Glutamatergic neuron (in vitro differentiated cells): ENCODE data around the gene CPXM2. TPM values are rescaled to one million over a fixed set of nuclear protein-coding genes. Genes with fewer than 3 reads are reported as not detected.

Experiments
- DNase-seq: peaks from one replicate; pipeline ENCODE4 v3.0.0; 2022
- H3K27ac Mint-ChIP-seq: one replicate; pipeline ENCODE4 v1.8.0; 2020; ENCODE audit warnings: mild to moderate bottlenecking, mixed read lengths, inconsistent platforms; ENCODE audit not compliant: unreplicated experiment
- H3K27me3 Mint-ChIP-seq: one replicate; pipeline ENCODE4 v1.8.0; 2020; ENCODE audit warnings: mild to moderate bottlenecking, moderate library complexity, mixed read lengths, inconsistent platforms; ENCODE audit not compliant: unreplicated experiment
- H3K36me3 Mint-ChIP-seq: one replicate; pipeline ENCODE4 v1.8.0; 2020; ENCODE audit warnings: mild to moderate bottlenecking, mixed read lengths, inconsistent platforms; ENCODE audit not compliant: unreplicated experiment
- H3K4me1 Mint-ChIP-seq: one replicate; pipeline ENCODE4 v1.8.0; 2020; ENCODE audit warnings: mild to moderate bottlenecking, low read depth, mixed read lengths, inconsistent platforms; ENCODE audit not compliant: unreplicated experiment
- H3K4me3 Mint-ChIP-seq: one replicate; pipeline ENCODE4 v1.8.0; 2020; ENCODE audit warnings: mild to moderate bottlenecking, mixed read lengths, inconsistent platforms; ENCODE audit not compliant: unreplicated experiment
- H3K9me3 Mint-ChIP-seq: one replicate; pipeline ENCODE4 v1.8.0; 2020; ENCODE audit warnings: mild to moderate bottlenecking, moderate library complexity, mixed read lengths, inconsistent platforms; ENCODE audit not compliant: unreplicated experiment
- total RNA-seq: library from RNA; stranded (reverse); fragmentation: NEBNext Ultra II Directional; extraction: Animal tissue kit (Norgen Biotek cat#: 25700); gene quantifications from one replicate; pipeline ENCODE4 v1.2.1, GENCODE V29; 2021; ENCODE audit not compliant: unreplicated experiment
- TF ChIP-seq, protein P1 (sequence below): fragments of 200-600 bp; sonication (generic); IDR thresholded peaks from one replicate; pipeline ENCODE4 v1.5.0; 2021; ENCODE audit not compliant: partially characterized antibody, unreplicated experiment

CPXM2 gene
- total RNA-seq, 1 donor from 2014 or later, result not detected

- Mint-ChIP-seq H3K36me3 (no peaks in the 10 kb centered on the region), H3K27me3 (peaks cover 2% of the 10 kb centered on the region), H3K4me3 (no peak overlapping the region), H3K9me3 (peaks cover 2% of the 10 kb centered on the region), H3K27ac (no peak overlapping the region), H3K4me1 (peaks cover 5% of the 10 kb centered on the region)
- DNase-seq, result no peak
- TF ChIP-seq, protein P1, sequence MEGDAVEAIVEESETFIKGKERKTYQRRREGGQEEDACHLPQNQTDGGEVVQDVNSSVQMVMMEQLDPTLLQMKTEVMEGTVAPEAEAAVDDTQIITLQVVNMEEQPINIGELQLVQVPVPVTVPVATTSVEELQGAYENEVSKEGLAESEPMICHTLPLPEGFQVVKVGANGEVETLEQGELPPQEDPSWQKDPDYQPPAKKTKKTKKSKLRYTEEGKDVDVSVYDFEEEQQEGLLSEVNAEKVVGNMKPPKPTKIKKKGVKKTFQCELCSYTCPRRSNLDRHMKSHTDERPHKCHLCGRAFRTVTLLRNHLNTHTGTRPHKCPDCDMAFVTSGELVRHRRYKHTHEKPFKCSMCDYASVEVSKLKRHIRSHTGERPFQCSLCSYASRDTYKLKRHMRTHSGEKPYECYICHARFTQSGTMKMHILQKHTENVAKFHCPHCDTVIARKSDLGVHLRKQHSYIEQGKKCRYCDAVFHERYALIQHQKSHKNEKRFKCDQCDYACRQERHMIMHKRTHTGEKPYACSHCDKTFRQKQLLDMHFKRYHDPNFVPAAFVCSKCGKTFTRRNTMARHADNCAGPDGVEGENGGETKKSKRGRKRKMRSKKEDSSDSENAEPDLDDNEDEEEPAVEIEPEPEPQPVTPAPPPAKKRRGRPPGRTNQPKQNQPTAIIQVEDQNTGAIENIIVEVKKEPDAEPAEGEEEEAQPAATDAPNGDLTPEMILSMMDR, result no peak
Observed at GRCh38 chr10:123836418-123837145, 55.0 kb downstream of the CPXM2 start.

DNA sequence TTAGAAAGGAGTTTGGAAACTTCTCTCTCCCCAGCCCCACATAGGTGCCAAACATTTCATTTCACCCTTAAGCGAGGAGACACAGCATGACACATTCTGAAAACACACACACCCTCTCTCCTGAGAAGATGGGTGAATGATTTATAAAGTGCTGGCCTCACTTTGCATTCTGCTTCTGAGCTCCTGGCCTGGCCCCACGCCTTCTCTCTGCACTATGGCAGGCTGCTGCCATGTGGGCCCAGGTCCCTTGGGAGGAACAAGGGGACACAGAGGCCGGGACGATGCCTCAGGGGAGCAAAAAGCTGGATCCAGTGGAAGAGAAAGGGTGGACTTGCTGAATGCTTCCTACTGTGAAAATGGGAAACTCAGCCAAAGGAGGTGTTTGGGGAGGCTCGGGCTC, 56.0 kb downstream of the CPXM2 start:
- H3K36me3 Mint-ChIP-seq, result no peaks in the 10 kb centered on the region
- H3K4me3 Mint-ChIP-seq, result no peak overlapping the region
- H3K27me3 Mint-ChIP-seq, result peaks cover 2% of the 10 kb centered on the region
- TF ChIP-seq, protein P1, result no peak
- peaks cover 2% of the 10 kb centered on the region for H3K9me3 Mint-ChIP-seq
- DNase-seq, result no peak
- H3K27ac Mint-ChIP-seq, result no peak overlapping the region
- H3K4me1 Mint-ChIP-seq, result peaks cover 5% of the 10 kb centered on the region

- Mint-ChIP-seq H3K9me3 (peaks cover 2% of the 10 kb centered on the region), H3K27ac (no peak overlapping the region), H3K4me3 (no peak overlapping the region), H3K4me1 (peaks cover 2% of the 10 kb centered on the region), H3K36me3 (no peaks in the 10 kb centered on the region), H3K27me3 (peaks cover 2% of the 10 kb centered on the region)
- DNase-seq, result no peak
- TF ChIP-seq, protein P1, result no peak
Observed at GRCh38 chr10:123833170-123833850, 58.3 kb downstream of the CPXM2 start.

- TF ChIP-seq, protein P1, result no peak
- H3K4me1 Mint-ChIP-seq, result peaks cover 2% of the 10 kb centered on the region
- H3K27me3 Mint-ChIP-seq, result peaks cover under 1% of the 10 kb centered on the region
- no peak for DNase-seq
- no peak overlapping the region for H3K27ac Mint-ChIP-seq
- no peak overlapping the region for H3K4me3 Mint-ChIP-seq
- no peaks in the 10 kb centered on the region for H3K36me3 Mint-ChIP-seq
- peaks cover 2% of the 10 kb centered on the region for H3K9me3 Mint-ChIP-seq
Observed at GRCh38 chr10:123831259-123831658, 60.3 kb downstream of the CPXM2 start.

DNA sequence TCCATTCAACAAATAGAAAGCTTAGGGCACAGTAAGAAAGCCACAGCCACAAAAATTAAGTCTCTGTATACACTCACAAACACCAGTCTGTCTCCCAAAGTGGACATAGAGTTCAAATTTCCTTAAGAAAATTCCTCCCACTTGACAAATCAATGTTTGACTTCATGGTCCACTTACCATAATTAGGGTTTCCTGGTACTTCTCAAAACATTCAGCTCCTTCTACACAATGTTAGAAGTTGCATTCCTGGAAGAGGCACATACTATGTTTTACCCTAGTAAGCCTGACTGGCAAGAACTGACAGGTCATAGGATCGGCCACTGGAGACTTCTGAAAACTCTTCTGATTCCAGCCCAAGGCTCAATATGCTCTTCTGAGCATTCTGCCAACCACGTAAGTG, 70.5 kb downstream of the CPXM2 start:
- TF ChIP-seq, protein P1, result no peak
- H3K9me3 Mint-ChIP-seq, result peaks cover 8% of the 10 kb centered on the region
- no peak overlapping the region for H3K4me3 Mint-ChIP-seq
- H3K27ac Mint-ChIP-seq, result no peak overlapping the region
- peaks cover 21% of the 10 kb centered on the region for H3K36me3 Mint-ChIP-seq
- H3K4me1 Mint-ChIP-seq, result no peaks in the 10 kb centered on the region
- H3K27me3 Mint-ChIP-seq, result peaks cover 1% of the 10 kb centered on the region
- DNase-seq, result no peak
